ENCODE data around the gene BAIAP2. TPM values are rescaled to one million over a fixed set of nuclear protein-coding genes. Genes with fewer than 3 reads are reported as not detected.

The BAIAP2 gene
- total and polyA plus RNA-seq, 2 donors (not counting 3 experiments of a cell fraction or from before 2014, with no cell fraction given) = 12.3 to 18.6 TPM

- H3K4me2 ChIP-seq (ENCODE audit: insufficient read depth, low read length) = no peak overlapping the region
- TF ChIP-seq POLR2AphosphoS5 (IDR thresholded peaks at IDR 0.05; ENCODE audit: insufficient read depth, low read depth, low read length) (no peak), MYC (IDR thresholded peaks at IDR 0.05; ENCODE audit: low read depth, low read length) (no peak), CTCF (IDR thresholded peaks at IDR 0.05; ENCODE audit: extremely low read depth in 1 of 2, insufficient read depth in 1 of 2, low read depth in 1 of 2, low read length in 2 of 2) (no peak), MAX (IDR thresholded peaks at IDR 0.05; ENCODE audit: insufficient read depth, insufficient read length) (no peak), EZH2 (IDR thresholded peaks at IDR 0.05; ENCODE audit: borderline replicate concordance, low read depth, low read length, severe bottlenecking) (no peak), JUN (IDR thresholded peaks at IDR 0.05; ENCODE audit: borderline replicate concordance, insufficient read depth, insufficient read length, low read depth) (no peak), FOS (IDR thresholded peaks at IDR 0.05; ENCODE audit: borderline replicate concordance, insufficient read depth, low read length) (no peak), GATA2 (IDR thresholded peaks at IDR 0.05; ENCODE audit: insufficient read depth, insufficient read length, low read depth, low read length) (no peak), POLR2A (IDR thresholded peaks at IDR 0.05; ENCODE audit: low read depth, low read length) (no peak)
- dilution Hi-C loops (cut with MboI; ENCODE audit: extremely low pct_ligation_motif_present, low sequenced_read_pairs) = no loop called here
- H3K27ac ChIP-seq (ENCODE audit: insufficient read depth, low read depth, low read length) = no peak overlapping the region
- no peak overlapping the region for H3K9ac ChIP-seq (replicated peaks; ENCODE audit: extremely low read depth, insufficient read depth, low read length)
- CTCF ChIA-PET = no interaction called here
- H4K20me1 ChIP-seq (replicated peaks; ENCODE audit: control insufficient read depth, extremely low read depth, insufficient read depth, low read length) = no peaks in the 10 kb centered on the region
- H3K4me1 ChIP-seq (ENCODE audit: control insufficient read depth, extremely low read depth, insufficient read depth, low read length) = no peaks in the 10 kb centered on the region
- H3K27me3 ChIP-seq (ENCODE audit: control insufficient read depth in 2 of 2, insufficient read depth in 2 of 2, low read length in 2 of 2) = no peaks in the 10 kb centered on the region
- FAIRE-seq = no peak
- no TSS peak for BruUV-seq (replicated peaks)
- intact Hi-C loops (cut with micrococcal nuclease) = no loop called here
- DNase-seq (ENCODE audit: low read depth, low spot score) = no peak
- H3K79me2 ChIP-seq (ENCODE audit: control insufficient read depth, insufficient read depth, low read length) = no peaks in the 10 kb centered on the region
- peaks cover 0 to 2% of the 10 kb centered on the region in 2 experiments for H3K36me3 ChIP-seq (ENCODE audit: control insufficient read depth in 2 of 2, extremely low read depth in 1 of 2, insufficient read depth in 2 of 2, low read length in 2 of 2)
- no peak overlapping the region for H3K4me3 ChIP-seq (replicated peaks in 1 of 3; ENCODE audit: insufficient read depth in 1 of 3, low read depth in 1 of 3, low read length in 3 of 3)
- no peaks in the 10 kb centered on the region for H3K9me3 ChIP-seq (replicated peaks; ENCODE audit: control insufficient read depth, insufficient read depth, low read length)
- no peaks in the 10 kb centered on the region for H3K9me1 ChIP-seq (replicated peaks; ENCODE audit: control insufficient read depth, extremely low read depth, insufficient read depth, low read length)
- H2AFZ ChIP-seq (ENCODE audit: low read depth, low read length) = no peak overlapping the region
- POLR2A ChIA-PET = no interaction called here
Measured at GRCh38 chr17:81060416-81060815, 25.5 kb downstream of the BAIAP2 start.

All from endothelial cell of umbilical vein (primary cell).